Colonic mucosa (tissue), 4 donors: ENCODE results near the gene SYT12. TPM values are rescaled to one million over a fixed set of nuclear protein-coding genes. Genes with fewer than 3 reads are reported as not detected.

Source experiments
- DNase-seq: peaks from one replicate; pipeline ENCODE4 v3.0.0-alpha.2; 2020
- H3K27ac ChIP-seq: fragments of 200-600 bp; one replicate; pipeline ENCODE4 v1.8.0; 2021
- H3K27me3 ChIP-seq: fragments of 200-600 bp; one replicate; pipeline ENCODE4 v1.8.0; 2021
- H3K36me3 ChIP-seq: fragments of 200-600 bp; one replicate; pipeline ENCODE4 v1.8.0; 2021
- H3K4me1 ChIP-seq: fragments of 200-600 bp; one replicate; pipeline ENCODE4 v1.8.0; 2021; ENCODE audit warnings: mild to moderate bottlenecking
- H3K4me3 ChIP-seq: fragments of 200-600 bp; one replicate; pipeline ENCODE4 v1.8.0; 2021
- H3K9ac ChIP-seq, 2 donors: one replicate each; pipeline ENCODE4 v1.7.0; 2013; ENCODE audit warnings: control low read depth in 2 of 2, low read depth in 2 of 2, low read length in 2 of 2
- H3K9me3 ChIP-seq: fragments of 200-600 bp; one replicate; pipeline ENCODE4 v1.8.0; 2021
- intact Hi-C: fragments of 100-400 bp; cut with DNase I; formaldehyde crosslinking; loops from one replicate; pipeline ENCODE4 v1.14.1; 2022
- total RNA-seq, 2 donors: library from RNA; stranded (reverse); fragmentation: NEBNext Ultra II Directional in 1 of 2; extraction: Animal tissue kit (Norgen Biotek cat#: 25700) in 1 of 2; gene quantifications; one replicate each; pipeline ENCODE4 v1.2.1, GENCODE V29; 2021
- TF ChIP-seq, protein P1 (sequence below): fragments of 200-600 bp; IDR thresholded peaks from one replicate; pipeline ENCODE4 v1.8.0; 2022; ENCODE audit warnings: antibody characterized with exemption, mild to moderate bottlenecking
- donor health status: healthy.
- donor health status: DM: no; HTN: no; CAD: no.
- donor health status: DM: no; HTN: no; CAD: no.

Gene SYT12
- total RNA-seq, 2 donors from 2014 or later, result 0.29 to 3.4 TPM

DNA sequence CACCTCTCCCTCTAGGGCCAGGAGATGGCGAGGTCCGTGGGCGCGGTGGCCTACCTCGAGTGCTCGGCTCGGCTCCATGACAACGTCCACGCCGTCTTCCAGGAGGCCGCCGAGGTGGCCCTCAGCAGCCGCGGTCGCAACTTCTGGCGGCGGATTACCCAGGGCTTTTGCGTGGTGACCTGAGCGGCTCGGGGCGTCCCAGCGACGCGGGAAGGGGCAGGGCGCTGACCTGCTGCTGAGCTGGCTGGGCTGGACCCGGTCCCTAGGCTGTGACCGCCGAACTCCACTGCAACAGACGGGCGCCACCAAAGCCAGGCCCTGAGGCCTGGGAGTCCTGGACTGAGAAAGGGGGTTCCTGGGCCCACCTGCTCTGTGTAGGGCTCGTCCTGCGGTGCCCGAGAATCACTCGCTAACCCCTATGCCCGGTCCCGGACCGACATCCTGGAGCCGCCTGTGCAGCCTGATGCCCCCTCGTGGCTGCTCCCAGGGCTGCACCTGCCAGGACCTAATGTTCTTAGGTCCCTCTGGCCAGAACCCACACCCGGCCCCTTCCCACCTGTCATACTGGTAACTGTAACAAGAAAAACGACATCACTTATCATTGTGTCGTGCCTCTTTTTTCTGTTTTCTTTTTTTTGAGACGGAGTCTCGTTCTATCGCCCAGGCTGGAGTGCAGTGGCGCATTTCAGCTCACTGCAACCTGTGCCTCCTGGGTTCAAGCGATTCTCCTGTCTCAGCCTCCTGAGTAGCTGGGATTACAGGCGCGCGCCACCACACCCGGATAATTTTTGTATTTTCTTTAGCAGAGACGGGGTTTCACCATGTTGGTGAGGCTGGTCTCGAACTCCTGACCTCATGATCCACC lies 48.7 kb downstream of the SYT12 start:
- Histone ChIP-seq H3K9ac (peak overlapping the region in 1 of 2 donors; percentile 50), H3K27ac (no peak overlapping the region)
- peak; percentile 88 for DNase-seq

DNA sequence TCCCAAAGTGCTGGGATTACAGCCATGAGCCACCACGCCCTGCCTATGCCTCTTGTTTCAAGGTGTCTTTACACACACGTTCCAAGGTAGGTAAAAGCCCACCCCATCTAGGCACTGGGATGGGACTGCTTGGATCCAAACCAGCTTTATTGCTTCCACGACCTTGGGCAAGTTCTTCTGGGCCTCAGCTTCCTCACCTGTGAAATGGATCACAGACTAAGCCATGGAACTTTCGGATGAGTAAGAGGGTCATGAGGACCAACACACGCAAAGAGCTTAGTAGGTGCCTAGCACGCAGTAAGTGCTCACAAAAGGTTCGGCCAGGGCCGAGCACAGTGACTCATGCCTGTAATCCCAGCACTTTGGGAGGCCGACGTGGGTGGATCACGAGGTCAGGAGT lies 49.4 kb downstream of the SYT12 start:
- TF ChIP-seq, protein P1, sequence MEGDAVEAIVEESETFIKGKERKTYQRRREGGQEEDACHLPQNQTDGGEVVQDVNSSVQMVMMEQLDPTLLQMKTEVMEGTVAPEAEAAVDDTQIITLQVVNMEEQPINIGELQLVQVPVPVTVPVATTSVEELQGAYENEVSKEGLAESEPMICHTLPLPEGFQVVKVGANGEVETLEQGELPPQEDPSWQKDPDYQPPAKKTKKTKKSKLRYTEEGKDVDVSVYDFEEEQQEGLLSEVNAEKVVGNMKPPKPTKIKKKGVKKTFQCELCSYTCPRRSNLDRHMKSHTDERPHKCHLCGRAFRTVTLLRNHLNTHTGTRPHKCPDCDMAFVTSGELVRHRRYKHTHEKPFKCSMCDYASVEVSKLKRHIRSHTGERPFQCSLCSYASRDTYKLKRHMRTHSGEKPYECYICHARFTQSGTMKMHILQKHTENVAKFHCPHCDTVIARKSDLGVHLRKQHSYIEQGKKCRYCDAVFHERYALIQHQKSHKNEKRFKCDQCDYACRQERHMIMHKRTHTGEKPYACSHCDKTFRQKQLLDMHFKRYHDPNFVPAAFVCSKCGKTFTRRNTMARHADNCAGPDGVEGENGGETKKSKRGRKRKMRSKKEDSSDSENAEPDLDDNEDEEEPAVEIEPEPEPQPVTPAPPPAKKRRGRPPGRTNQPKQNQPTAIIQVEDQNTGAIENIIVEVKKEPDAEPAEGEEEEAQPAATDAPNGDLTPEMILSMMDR, result no peak
- no peak overlapping the region for H3K4me3 ChIP-seq
- no peak overlapping the region for H3K9ac ChIP-seq
- H3K9me3 ChIP-seq, result no peaks in the 10 kb centered on the region
- no peaks in the 10 kb centered on the region for H3K4me1 ChIP-seq
- no peak overlapping the region for H3K27ac ChIP-seq
- H3K36me3 ChIP-seq, result no peaks in the 10 kb centered on the region
- no peaks in the 10 kb centered on the region for H3K27me3 ChIP-seq
- intact Hi-C loops, result no loop called here
- DNase-seq, result no peak

More for the DNA sequence above, 48.7 kb downstream of the SYT12 start:
- H3K27me3 ChIP-seq, result no peaks in the 10 kb centered on the region
- H3K9me3 ChIP-seq, result no peaks in the 10 kb centered on the region
- peak overlapping the region; percentile 18 for H3K4me3 ChIP-seq
- TF ChIP-seq, protein P1, result peak; percentile 93
- H3K4me1 ChIP-seq, result no peaks in the 10 kb centered on the region
- H3K36me3 ChIP-seq, result no peaks in the 10 kb centered on the region
- intact Hi-C loops, result no loop called here

DNA sequence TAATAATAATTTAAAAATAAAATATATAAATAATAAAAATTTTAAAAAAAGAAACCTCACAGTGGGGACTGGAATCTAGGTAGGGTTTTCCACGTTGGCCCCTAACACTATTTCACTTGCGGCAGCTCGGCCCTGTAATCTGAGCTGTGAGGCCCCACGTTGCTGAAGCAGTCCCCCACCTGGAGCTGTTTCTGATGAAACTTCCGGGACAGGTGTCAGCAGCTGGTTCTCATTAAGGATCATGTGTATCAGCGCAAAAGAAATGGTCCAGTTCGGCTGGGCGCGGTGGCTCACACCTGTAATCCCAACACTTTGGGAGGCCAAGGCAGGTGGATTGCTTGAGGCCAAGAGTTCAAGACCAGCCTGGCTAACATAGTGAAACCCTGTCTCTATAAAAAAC lies 51.0 kb downstream of the SYT12 start:
- DNase-seq, result no peak
- no peak overlapping the region for H3K4me3 ChIP-seq
- no peaks in the 10 kb centered on the region for H3K27me3 ChIP-seq
- H3K9ac ChIP-seq, result no peak overlapping the region
- intact Hi-C loops, result no loop called here
- no peaks in the 10 kb centered on the region for H3K36me3 ChIP-seq
- H3K27ac ChIP-seq, result no peak overlapping the region
- H3K9me3 ChIP-seq, result no peaks in the 10 kb centered on the region
- no peaks in the 10 kb centered on the region for H3K4me1 ChIP-seq
- TF ChIP-seq, protein P1, result no peak

DNA sequence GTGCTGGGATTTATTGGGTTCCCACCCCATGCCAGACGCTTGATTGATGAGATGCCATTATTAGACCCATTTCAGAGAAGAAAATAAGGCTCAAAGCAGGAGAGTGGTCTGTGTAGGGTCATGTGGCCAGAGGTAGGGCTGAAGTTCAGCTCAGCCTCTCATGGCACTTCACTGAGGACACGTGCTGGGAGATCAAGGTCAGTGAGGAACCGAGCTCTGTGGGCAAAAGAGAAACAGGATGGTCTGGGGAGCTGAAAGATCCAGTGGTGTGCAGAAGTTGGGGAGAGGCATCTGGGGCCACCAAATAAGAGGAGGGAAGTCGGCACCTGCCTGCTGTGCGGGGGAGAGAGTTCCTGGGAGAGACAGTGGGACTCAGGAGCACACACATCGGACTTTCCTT lies 53.3 kb downstream of the SYT12 start:
- no peak for DNase-seq
- H3K27ac ChIP-seq, result no peak overlapping the region

DNA sequence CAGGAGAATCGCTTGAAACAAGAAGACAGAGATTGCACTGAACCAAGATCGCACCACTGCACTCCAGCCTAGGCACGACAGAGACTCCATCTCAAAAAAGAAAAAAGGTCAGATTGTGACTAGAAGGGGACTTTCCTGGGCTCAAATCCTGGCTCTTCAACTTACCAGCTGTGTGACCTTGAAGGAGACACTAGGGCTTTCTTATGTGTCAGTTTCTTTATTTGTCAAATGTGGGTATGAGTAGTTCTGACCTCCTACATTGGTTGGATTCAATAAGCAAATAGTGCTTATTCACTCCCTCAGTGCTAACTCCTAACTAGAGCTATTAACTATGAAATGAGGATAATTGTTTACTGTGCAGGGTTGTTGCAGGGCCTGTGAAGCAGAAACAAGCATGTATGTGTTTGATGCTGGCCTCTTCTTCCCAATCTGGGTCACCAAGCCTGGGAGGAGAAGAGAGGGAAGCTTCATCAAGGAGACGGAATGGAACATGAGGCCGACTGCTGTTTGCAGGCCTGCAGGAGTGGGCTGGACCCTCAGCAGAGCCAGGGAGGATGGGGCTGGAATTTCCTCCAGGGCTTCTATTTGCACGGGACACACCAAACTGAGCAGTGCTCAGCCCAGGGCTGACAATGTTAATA lies 56.3 kb downstream of the SYT12 start:
- Histone ChIP-seq H3K4me3 (no peak overlapping the region), H3K27ac (no peak overlapping the region), H3K27me3 (no peaks in the 10 kb centered on the region), H3K4me1 (peaks cover 5% of the 10 kb centered on the region), H3K9me3 (no peaks in the 10 kb centered on the region), H3K36me3 (no peaks in the 10 kb centered on the region), H3K9ac (no peak overlapping the region)
- TF ChIP-seq, protein P1, result no peak
- DNase-seq, result no peak
- intact Hi-C loops, result no loop called here

More for the DNA sequence above, 53.3 kb downstream of the SYT12 start:
- no peak overlapping the region for H3K9ac ChIP-seq
- no peaks in the 10 kb centered on the region for H3K9me3 ChIP-seq
- H3K4me1 ChIP-seq, result no peaks in the 10 kb centered on the region
- H3K4me3 ChIP-seq, result no peak overlapping the region
- H3K27me3 ChIP-seq, result no peaks in the 10 kb centered on the region
- intact Hi-C loops, result no loop called here
- TF ChIP-seq, protein P1, result no peak
- no peaks in the 10 kb centered on the region for H3K36me3 ChIP-seq
